Spleen (tissue), 7 donors: Measurements from ENCODE around the gene NUP214.

Experiments
- POLR2A ChIP-seq, 3 donors: fragments of 450-650 bp; IDR thresholded peaks; one replicate each; pipeline ENCODE4 v1.5.1; 2017; ENCODE audit warnings: antibody characterized with exemption in 3 of 3, mild to moderate bottlenecking in 1 of 3
- POLR2AphosphoS5 ChIP-seq, 3 donors: sonication (generic); formaldehyde crosslinking; IDR thresholded peaks; one replicate each; pipeline ENCODE4 v1.5.1; 2017; ENCODE audit warnings: antibody characterized with exemption in 3 of 3
- TF ChIP-seq, protein P1 (sequence below), 11 experiments: fragments of 200-600 bp in 7 of 11; fragments of 450-650 bp in 4 of 11; sonication (generic) in 4 of 11; IDR thresholded peaks in 8 of 11; conservative IDR thresholded peaks in 3 of 11; 1 replicate in 7 of 11; 2 replicates in 4 of 11; pipeline versions ENCODE4 v1.4.0 to v1.8.0; 2016 to 2021; ENCODE audit warnings: antibody characterized with exemption in 11 of 11, inconsistent platforms in 4 of 11, mild to moderate bottlenecking in 1 of 11
- donor health status: DM: no; HTN: no; CAD: no; lungs with moderate emphysema.
- donor health status: DM: no; HTN: no; CAD: no.
- donor health status: DM: no; HTN: no; CAD: no.

DNA sequence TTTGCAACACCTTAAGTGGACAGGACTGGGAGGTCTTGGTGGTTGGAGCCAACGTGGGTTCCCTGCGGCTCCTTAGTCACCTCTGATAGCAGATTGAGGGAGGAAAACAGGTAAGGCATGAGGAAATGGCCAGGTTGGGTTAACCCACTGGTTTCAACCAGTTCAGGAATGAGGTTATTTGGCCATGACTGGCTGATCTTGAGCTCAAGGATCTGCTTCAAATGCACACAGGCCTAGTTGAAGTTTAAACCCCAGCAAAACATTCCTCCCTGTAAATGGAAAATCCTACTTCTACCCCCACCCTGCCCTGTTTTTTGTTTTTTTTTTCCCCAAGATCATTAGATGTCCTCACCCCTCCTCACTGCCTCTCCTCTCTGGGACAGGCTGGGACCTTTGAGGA, 3.2 kb upstream of the NUP214 start:
- TF ChIP-seq, protein P1, sequence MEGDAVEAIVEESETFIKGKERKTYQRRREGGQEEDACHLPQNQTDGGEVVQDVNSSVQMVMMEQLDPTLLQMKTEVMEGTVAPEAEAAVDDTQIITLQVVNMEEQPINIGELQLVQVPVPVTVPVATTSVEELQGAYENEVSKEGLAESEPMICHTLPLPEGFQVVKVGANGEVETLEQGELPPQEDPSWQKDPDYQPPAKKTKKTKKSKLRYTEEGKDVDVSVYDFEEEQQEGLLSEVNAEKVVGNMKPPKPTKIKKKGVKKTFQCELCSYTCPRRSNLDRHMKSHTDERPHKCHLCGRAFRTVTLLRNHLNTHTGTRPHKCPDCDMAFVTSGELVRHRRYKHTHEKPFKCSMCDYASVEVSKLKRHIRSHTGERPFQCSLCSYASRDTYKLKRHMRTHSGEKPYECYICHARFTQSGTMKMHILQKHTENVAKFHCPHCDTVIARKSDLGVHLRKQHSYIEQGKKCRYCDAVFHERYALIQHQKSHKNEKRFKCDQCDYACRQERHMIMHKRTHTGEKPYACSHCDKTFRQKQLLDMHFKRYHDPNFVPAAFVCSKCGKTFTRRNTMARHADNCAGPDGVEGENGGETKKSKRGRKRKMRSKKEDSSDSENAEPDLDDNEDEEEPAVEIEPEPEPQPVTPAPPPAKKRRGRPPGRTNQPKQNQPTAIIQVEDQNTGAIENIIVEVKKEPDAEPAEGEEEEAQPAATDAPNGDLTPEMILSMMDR (IDR thresholded peaks at IDR 0.05 in 8 of 11, conservative IDR thresholded peaks at IDR 0.05 in 3 of 11) = no peak
- no peak for TF ChIP-seq POLR2AphosphoS5 (IDR thresholded peaks at IDR 0.05)
- no peak for TF ChIP-seq POLR2A (IDR thresholded peaks at IDR 0.05)
